H1 (cell line): ENCODE data around the gene CCDC124. TPM values are rescaled to one million over a fixed set of nuclear protein-coding genes. Genes with fewer than 3 reads are reported as not detected.

ENCODE experiments used
- ASH2L ChIP-seq: fragments of 200-600, 300-600 bp; sonication (generic); IDR thresholded peaks from one replicate; pipeline ENCODE4 v1.7.1; 2017; ENCODE audit warnings: low read length
- ATF2 ChIP-seq: IDR thresholded peaks from 2 replicates; pipeline ENCODE4 v1.6.1; 2012; ENCODE audit warnings: low read length, inconsistent platforms
- BACH1 ChIP-seq: IDR thresholded peaks from 2 replicates; pipeline ENCODE4 v1.6.1; 2012; ENCODE audit warnings: low read length, improper control_type of control experiment
- CBX8 ChIP-seq: fragments of 300-800, 300-1000 bp; sonication (generic); IDR thresholded peaks from 2 replicates; pipeline ENCODE4 v1.7.1; 2016; ENCODE audit warnings: low read depth, low read length, borderline replicate concordance
- CTCF ChIP-seq, 3 experiments: IDR thresholded peaks; 1 replicate in 2 of 3; 2 replicates in 1 of 3; pipeline versions ENCODE4 v1.5.1 to v1.6.1; 2011; ENCODE audit warnings: low read length in 3 of 3, mild to moderate bottlenecking in 3 of 3, inconsistent platforms in 2 of 3, low read depth in 1 of 3, moderate library complexity in 1 of 3; ENCODE audit not compliant: insufficient read depth in 1 of 3; ENCODE audit errors: control extremely low read depth in 1 of 3
- EGR1 ChIP-seq: IDR thresholded peaks from 2 replicates; pipeline ENCODE4 v1.6.1; 2011; ENCODE audit warnings: low read depth, low read length, borderline replicate concordance
- KDM1A ChIP-seq: fragments of 200-600, 300-600 bp; sonication (generic); IDR thresholded peaks from 2 replicates; pipeline ENCODE4 v1.7.1; 2016; ENCODE audit warnings: mild to moderate bottlenecking, low read length, borderline replicate concordance
- KDM5A ChIP-seq: fragments of 200-600 bp; IDR thresholded peaks from 2 replicates; pipeline ENCODE4 v1.7.1; 2012; ENCODE audit warnings: mild to moderate bottlenecking, low read length, inconsistent platforms, mixed read lengths
- NANOG ChIP-seq: IDR thresholded peaks from 2 replicates; pipeline ENCODE4 v1.6.1; 2011; ENCODE audit warnings: low read length, low read depth, mild to moderate bottlenecking, inconsistent platforms; ENCODE audit not compliant: insufficient read depth, poor library complexity, severe bottlenecking
- PHF8 ChIP-seq: fragments of 200-600 bp; sonication (generic); conservative IDR thresholded peaks from 2 replicates; pipeline ENCODE4 v1.7.1; 2012; ENCODE audit warnings: low read depth, mild to moderate bottlenecking, inconsistent platforms, low read length, moderate library complexity
- POLR2AphosphoS5 ChIP-seq: IDR thresholded peaks from 2 replicates; pipeline ENCODE4 v1.6.1; 2011; ENCODE audit warnings: low read depth, low read length
- POU5F1 ChIP-seq: IDR thresholded peaks from 2 replicates; pipeline ENCODE4 v1.6.1; 2011; ENCODE audit warnings: low read depth, mild to moderate bottlenecking, low read length, moderate library complexity
- RAD21 ChIP-seq, 2 experiments: IDR thresholded peaks in 1 of 2; conservative IDR thresholded peaks in 1 of 2; 2 replicates each; pipeline ENCODE4 v1.6.1; 2011; ENCODE audit warnings: low read depth in 2 of 2, low read length in 2 of 2, improper control_type of control experiment in 1 of 2, inconsistent platforms in 1 of 2, mild to moderate bottlenecking in 1 of 2, moderate library complexity in 1 of 2
- RBBP5 ChIP-seq: IDR thresholded peaks from 2 replicates; pipeline ENCODE4 v1.7.1; 2012; ENCODE audit warnings: low read depth, mild to moderate bottlenecking, inconsistent platforms, low read length, moderate library complexity, borderline replicate concordance
- SIRT6 ChIP-seq: IDR thresholded peaks from one replicate; pipeline ENCODE4 v1.7.1; 2012; ENCODE audit warnings: low read length, inconsistent platforms
- SUZ12 ChIP-seq: fragments of 200-600 bp; sonication (generic); IDR thresholded peaks from 2 replicates; pipeline ENCODE4 v1.6.1; 2012; ENCODE audit warnings: mild to moderate bottlenecking, inconsistent platforms, low read length, moderate library complexity, mixed read lengths
- TBP ChIP-seq: IDR thresholded peaks from 2 replicates; pipeline ENCODE4 v1.6.1; 2011; ENCODE audit warnings: low read depth, low read length, improper control_type of control experiment
- TCF12 ChIP-seq: IDR thresholded peaks from 2 replicates; pipeline ENCODE4 v1.6.1; 2011; ENCODE audit warnings: low read depth, mild to moderate bottlenecking, low read length
- TEAD4 ChIP-seq: IDR thresholded peaks from 2 replicates; pipeline ENCODE4 v1.6.1; 2012; ENCODE audit warnings: low read depth, low read length, inconsistent platforms, mixed read lengths
- polyA plus RNA-seq, 7 experiments: library from polyadenylated mRNA; depleted of rRNA in 3 of 7; stranded (reverse) in 5 of 7; unstranded in 2 of 7; fragments of >200 nt in 5 of 7; fragments of 200-250 nt in 2 of 7; gene quantifications; 1 replicate in 5 of 7; 2 replicates in 1 of 7; 4 replicates in 1 of 7; pipeline versions ENCODE4 v1.2.1 to v1.2.3, GENCODE V29; 2011 to 2013; ENCODE audit warnings: missing spikeins in 2 of 7, mixed read lengths in 2 of 7
- total RNA-seq: library from RNA; stranded (reverse); fragmentation: NEBNext Ultra II Directional; extraction: Animal tissue kit (Norgen Biotek cat#: 25700); gene quantifications from 2 replicates; pipeline ENCODE4 v1.2.1, GENCODE V29; 2021

Gene CCDC124
- total and polyA plus RNA-seq, 2 of the 8 experiments (the other 6 are each of a cell fraction or from before 2014, with no cell fraction given) = 95.2 to 103 TPM

GRCh38 chr19:17932485-17933338, at the start of gene CCDC124 (continued):
- TF ChIP-seq NANOG (no peak), TEAD4 (no peak), POU5F1 (no peak), SUZ12 (no peak), CBX8 (no peak), TBP (peak; percentile 45; the same call in 1 of the 2 replicates), ATF2 (no peak), BACH1 (peak; percentile 33; the same call in 1 of the 2 replicates), ASH2L (peak; percentile 74), SIRT6 (no peak), CTCF (IDR thresholded peaks at IDR 0.05; ENCODE audit: control extremely low read depth in 1 of 3, insufficient read depth in 1 of 3, low read depth in 1 of 3, low read length in 3 of 3) (peak; percentile 93 to 97 (median 97)), KDM1A (no peak), RBBP5 (peak; percentile 72; the same call in 1 of the 2 replicates), TCF12 (no peak), EGR1 (no peak), RAD21 (IDR thresholded peaks at IDR 0.05 in 1 of 2, conservative IDR thresholded peaks at IDR 0.05 in 1 of 2; ENCODE audit: low read depth in 2 of 2, low read length in 2 of 2) (peak; percentile 97 to 98), POLR2AphosphoS5 (peak; percentile 57; the same call in 1 of the 2 replicates), KDM5A (peak; percentile 83), PHF8 (peak; percentile 84)
